Fibroblast of mammary gland (primary cell): Measurements from ENCODE around the gene CDKN1B.

Experiments
- DNase-seq: peaks from one replicate; pipeline ENCODE4 v3.0.0-alpha.2; 2010; ENCODE audit warnings: low read depth
- H3K4me3 ChIP-seq: 2 replicates; pipeline ENCODE4 v1.5.1; 2011; ENCODE audit warnings: low read depth, mild to moderate bottlenecking, low read length, moderate library complexity; ENCODE audit not compliant: control insufficient read depth
- CTCF ChIP-seq: conservative IDR thresholded peaks from 2 replicates; pipeline ENCODE4 v1.5.1; 2011; ENCODE audit warnings: low read depth, low read length, inconsistent platforms; ENCODE audit not compliant: control insufficient read depth, insufficient read depth

Gene CDKN1B

GRCh38 chr12:12714276-12715021 is 2.7 kb upstream of the CDKN1B start:
- TF ChIP-seq CTCF = peak; percentile 30

GRCh38 chr12:12715128-12715458 is 2.1 kb upstream of the CDKN1B start:
- DNase-seq = no peak
- H3K4me3 ChIP-seq = no peak overlapping the region
- TF ChIP-seq CTCF = no peak

More at GRCh38 chr12:12714276-12715021, 2.7 kb upstream of the CDKN1B start:
- no peak for DNase-seq
- peak overlapping the region; percentile 15 for H3K4me3 ChIP-seq

GRCh38 chr12:12715459-12716150 is 1.6 kb upstream of the CDKN1B start:
- no peak for DNase-seq
- no peak for TF ChIP-seq CTCF
- H3K4me3 ChIP-seq = no peak overlapping the region

GRCh38 chr12:12716151-12716792 is 896 bp upstream of the CDKN1B start:
- peak overlapping the region; percentile 93 for H3K4me3 ChIP-seq
- DNase-seq = peak; percentile 46
- TF ChIP-seq CTCF = no peak

GRCh38 chr12:12717586-12718380 is 615 bp downstream of the CDKN1B start:
- no peak for TF ChIP-seq CTCF
- DNase-seq = no peak
- peak overlapping the region; percentile 93 for H3K4me3 ChIP-seq

GRCh38 chr12:12718381-12718759 is 1.2 kb downstream of the CDKN1B start:
- TF ChIP-seq CTCF = no peak
- peak overlapping the region; percentile 93 for H3K4me3 ChIP-seq
- no peak for DNase-seq
